Measurements from ENCODE around the gene ADAMTS2. TPM values are rescaled to one million over a fixed set of nuclear protein-coding genes. Genes with fewer than 3 reads are reported as not detected.

Gene ADAMTS2
- total RNA-seq, 1 experiment from 2014 or later: 3.9 TPM

GRCh38 chr5:179240561-179240960 is 104.7 kb downstream of the ADAMTS2 start:
- ChIA-PET CTCF (no interaction called here), POLR2A (no interaction called here), RAD21 (ENCODE audit: low non-redundant PET in 1 of 2, low total read pairs in 2 of 2, uncharacterized antibody in 2 of 2, unreplicated experiment in 2 of 2) (no interaction called here)
- no peaks in the 10 kb centered on the region for H3K79me2 ChIP-seq (ENCODE audit: insufficient read depth, low read length)
- TF ChIP-seq JUND (IDR thresholded peaks at IDR 0.05) (no peak), CBX3 (IDR thresholded peaks at IDR 0.05; ENCODE audit: low read depth) (no peak), YY1 (IDR thresholded peaks at IDR 0.05; ENCODE audit: extremely low read depth, insufficient replicate concordance, low read depth, low read length) (no peak), SP1 (IDR thresholded peaks at IDR 0.05; ENCODE audit: low read depth) (no peak), EGR1 (IDR thresholded peaks at IDR 0.05; ENCODE audit: low read depth) (no peak), ZNF274 (IDR thresholded peaks at IDR 0.05; ENCODE audit: low read depth, low read length) (no peak), SIN3A (IDR thresholded peaks at IDR 0.05; ENCODE audit: low read depth) (no peak), EZH2 (IDR thresholded peaks at IDR 0.05) (no peak), FOSL1 (IDR thresholded peaks at IDR 0.05; ENCODE audit: low read depth) (no peak), RAD21 (IDR thresholded peaks at IDR 0.05; ENCODE audit: low read depth) (no peak), TCF7L2 (IDR thresholded peaks at IDR 0.05; ENCODE audit: borderline replicate concordance, extremely low read depth, insufficient read depth, insufficient read length) (no peak), ZFX (IDR thresholded peaks at IDR 0.05) (no peak)
- TF ChIP-seq, protein P1, sequence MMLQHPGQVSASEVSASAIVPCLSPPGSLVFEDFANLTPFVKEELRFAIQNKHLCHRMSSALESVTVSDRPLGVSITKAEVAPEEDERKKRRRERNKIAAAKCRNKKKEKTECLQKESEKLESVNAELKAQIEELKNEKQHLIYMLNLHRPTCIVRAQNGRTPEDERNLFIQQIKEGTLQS (IDR thresholded peaks at IDR 0.05): no peak
- TF ChIP-seq, protein P2, sequence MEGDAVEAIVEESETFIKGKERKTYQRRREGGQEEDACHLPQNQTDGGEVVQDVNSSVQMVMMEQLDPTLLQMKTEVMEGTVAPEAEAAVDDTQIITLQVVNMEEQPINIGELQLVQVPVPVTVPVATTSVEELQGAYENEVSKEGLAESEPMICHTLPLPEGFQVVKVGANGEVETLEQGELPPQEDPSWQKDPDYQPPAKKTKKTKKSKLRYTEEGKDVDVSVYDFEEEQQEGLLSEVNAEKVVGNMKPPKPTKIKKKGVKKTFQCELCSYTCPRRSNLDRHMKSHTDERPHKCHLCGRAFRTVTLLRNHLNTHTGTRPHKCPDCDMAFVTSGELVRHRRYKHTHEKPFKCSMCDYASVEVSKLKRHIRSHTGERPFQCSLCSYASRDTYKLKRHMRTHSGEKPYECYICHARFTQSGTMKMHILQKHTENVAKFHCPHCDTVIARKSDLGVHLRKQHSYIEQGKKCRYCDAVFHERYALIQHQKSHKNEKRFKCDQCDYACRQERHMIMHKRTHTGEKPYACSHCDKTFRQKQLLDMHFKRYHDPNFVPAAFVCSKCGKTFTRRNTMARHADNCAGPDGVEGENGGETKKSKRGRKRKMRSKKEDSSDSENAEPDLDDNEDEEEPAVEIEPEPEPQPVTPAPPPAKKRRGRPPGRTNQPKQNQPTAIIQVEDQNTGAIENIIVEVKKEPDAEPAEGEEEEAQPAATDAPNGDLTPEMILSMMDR (IDR thresholded peaks at IDR 0.05 in 2 of 3, conservative IDR thresholded peaks at IDR 0.05 in 1 of 3; ENCODE audit: borderline replicate concordance in 1 of 3, insufficient read depth in 1 of 3, low read depth in 2 of 3, low read length in 2 of 3): no peak
- no peak overlapping the region for H3K4me2 ChIP-seq (ENCODE audit: low read length)
- ATAC-seq: no peak
- H3K36me3 ChIP-seq (ENCODE audit: control insufficient read depth in 1 of 2, insufficient read depth in 2 of 2, low read length in 2 of 2): no peaks in the 10 kb centered on the region
- DNase-seq (ENCODE audit: low read depth, low spot score): no peak
- H3K27me3 ChIP-seq (ENCODE audit: insufficient read depth, low read length): no peaks in the 10 kb centered on the region
- H3K4me3 ChIP-seq (replicated peaks in 1 of 2; ENCODE audit: low read depth in 1 of 2, low read length in 2 of 2): no peak overlapping the region
- no peaks in the 10 kb centered on the region for H3K4me1 ChIP-seq (ENCODE audit: control insufficient read depth in 1 of 2, insufficient read depth in 2 of 2, low read length in 2 of 2)
- no peaks in the 10 kb centered on the region for H4K20me1 ChIP-seq (ENCODE audit: insufficient read depth)
- no TSS peak for BruUV-seq (replicated peaks)
- no peak overlapping the region for H3K9ac ChIP-seq (ENCODE audit: low read length)
- intact Hi-C loops (cut with micrococcal nuclease): no loop called here
- no peak overlapping the region for H2AFZ ChIP-seq (ENCODE audit: low read depth, low read length, poor library complexity, severe bottlenecking)
- H3K9me3 ChIP-seq (ENCODE audit: control insufficient read depth in 1 of 2, insufficient read depth in 1 of 2, low read depth in 1 of 2, low read length in 2 of 2): no peaks in the 10 kb centered on the region
- H3K9me2 ChIP-seq (ENCODE audit: insufficient read depth): no peaks in the 10 kb centered on the region
- no peak overlapping the region for H3K27ac ChIP-seq (ENCODE audit: low read depth, low read length)

Measured in HCT116 (cell line).